ENCODE results near the gene KAZN.
"Not testable (repeated sequence)": the region's sequence is repeated elsewhere in the genome, so short reads cannot be mapped to it uniquely, and the experiment has no call there.

GRCh38 chr1:15135604-15136003, 537.1 kb downstream of the KAZN start:
- not testable (repeated sequence) for TF ChIP-seq CTCF, POLR2A (IDR thresholded peaks at IDR 0.05)
